Tibial nerve (tissue), 4 donors: ENCODE results near the gene HERC4. TPM values are rescaled to one million over a fixed set of nuclear protein-coding genes. Genes with fewer than 3 reads are reported as not detected.
"Not testable (repeated sequence)": the region's sequence is repeated elsewhere in the genome, so short reads cannot be mapped to it uniquely, and the experiment has no call there.

Experiments
- DNase-seq, 2 donors: peaks; one replicate each; pipeline ENCODE4 v3.0.0-alpha.2; 2019; ENCODE audit warnings: low spot score in 2 of 2
- H3K27ac ChIP-seq, 4 donors: fragments of 200-600 bp; sonication (generic) in 3 of 4; one replicate each; pipeline ENCODE4 v1.5.1; 2017 to 2019; ENCODE audit warnings: mild to moderate bottlenecking in 1 of 4
- H3K27me3 ChIP-seq, 2 donors: fragments of 200-600 bp; sonication (generic) in 1 of 2; one replicate each; pipeline versions ENCODE4 v1.5.1 to v1.6.0; 2017 to 2019
- H3K36me3 ChIP-seq, 3 donors: fragments of 200-600 bp; sonication (generic); one replicate each; pipeline ENCODE4 v1.5.1; 2018 to 2019
- H3K4me1 ChIP-seq, 4 donors: fragments of 200-600 bp; sonication (generic) in 3 of 4; one replicate each; pipeline ENCODE4 v1.5.1; 2017 to 2019
- H3K4me3 ChIP-seq, 4 donors: fragments of 200-600 bp; sonication (generic) in 3 of 4; one replicate each; pipeline ENCODE4 v1.5.1; 2017 to 2019; ENCODE audit warnings: mild to moderate bottlenecking in 1 of 4, moderate library complexity in 1 of 4
- H3K9me3 ChIP-seq, 4 donors: fragments of 200-600 bp; sonication (generic) in 3 of 4; one replicate each; pipeline ENCODE4 v1.5.1; 2017 to 2019
- CTCF ChIP-seq, 5 experiments: fragments of 200-600 bp in 3 of 5; fragments of 450-650 bp in 2 of 5; sonication (generic) in 3 of 5; IDR thresholded peaks; one replicate each; pipeline ENCODE4 v1.5.1; 2016 to 2019; ENCODE audit warnings: antibody characterized with exemption in 5 of 5, mild to moderate bottlenecking in 3 of 5, moderate library complexity in 2 of 5
- EP300 ChIP-seq, 2 donors: sonication (generic); formaldehyde crosslinking; IDR thresholded peaks; one replicate each; pipeline ENCODE4 v1.6.1; 2017; ENCODE audit warnings: antibody characterized with exemption in 2 of 2, mild to moderate bottlenecking in 1 of 2
- POLR2A ChIP-seq, 2 donors: fragments of 450-650 bp; IDR thresholded peaks; one replicate each; pipeline ENCODE4 v1.6.1; 2017; ENCODE audit warnings: antibody characterized with exemption in 2 of 2, mild to moderate bottlenecking in 2 of 2, moderate library complexity in 2 of 2
- WGBS, 2 donors: methylation state at CpG; one replicate each; pipeline ENCODE4 v1.1.5; 2018; 5-methylcytosine and 5-hydroxymethylcytosine counted together
- small RNA-seq: library from RNA; depleted of rRNA; stranded (forward); fragments of <200 nt; gene quantifications from one replicate; pipeline ENCODE3, GENCODE V24; 2016
- total RNA-seq, 4 donors: library from RNA; depleted of rRNA; stranded (reverse); fragments of >200 nt; gene quantifications; one replicate each; pipeline ENCODE4 v1.1.0, GENCODE V29; 2016

The HERC4 gene
- total RNA-seq, 4 donors from 2014 or later, result 38.1 to 57.0 (median 54.1) TPM

GRCh38 chr10:67884313-67884841 is 190.7 kb downstream of the HERC4 start, which contains the start of gene SIRT1:
Gene SIRT1 (plus strand): TSS chr10:67884656. CDS start chr10:67884722, 66 bp downstream.
- DNase-seq, result peak; percentile 96
- peak within 1 kb of the TSS; percentile 91 to 98 (median 97) for H3K27ac ChIP-seq
- no peaks in the 10 kb centered on the region for H3K27me3 ChIP-seq
- H3K4me1 ChIP-seq, result peaks cover 0 to 39% (median 15%) of the 10 kb centered on the region in 4 donors
- peaks cover 0 to 27% (median 7%) of the 10 kb centered on the region in 3 donors for H3K36me3 ChIP-seq
- 0 to 1% methylated on average over 43 to 47 of the region's 62 CpGs for WGBS, 2 donors
- H3K4me3 ChIP-seq, result peak within 1 kb of the TSS; percentile 59 to 96 (median 73)
- peak in 1 of 5 experiments; percentile 30 for TF ChIP-seq CTCF (IDR thresholded peaks at IDR 0.05)
- TF ChIP-seq POLR2A (IDR thresholded peaks at IDR 0.05), result peak; percentile 68 to 90
- TF ChIP-seq EP300 (IDR thresholded peaks at IDR 0.05), result peak; percentile 69 to 98
- no peaks in the 10 kb centered on the region for H3K9me3 ChIP-seq

- Histone ChIP-seq H3K9me3 (no peaks in the 10 kb centered on the region), H3K36me3 (peaks cover 0 to 21% (median 7%) of the 10 kb centered on the region in 3 donors), H3K4me3 (peak overlapping the region; percentile 59 to 96 (median 73)), H3K27ac (peak overlapping the region; percentile 91 to 98 (median 97)), H3K27me3 (no peaks in the 10 kb centered on the region), H3K4me1 (peaks cover 0 to 35% (median 15%) of the 10 kb centered on the region in 4 donors)
- peak in 1 of 2 donors; percentile 30 for DNase-seq
- 21 to 23% methylated on average over 13 of the region's 13 CpGs for WGBS, 2 donors
- no peak for TF ChIP-seq EP300 (IDR thresholded peaks at IDR 0.05)
- TF ChIP-seq CTCF (IDR thresholded peaks at IDR 0.05), result no peak
- TF ChIP-seq POLR2A (IDR thresholded peaks at IDR 0.05), result no peak
Observed at GRCh38 chr10:67883710-67884312, 191.3 kb downstream of the HERC4 start.

GRCh38 chr10:67878133-67878532 is 196.9 kb downstream of the HERC4 start:
- H3K9me3 ChIP-seq, result no peaks in the 10 kb centered on the region
- no peaks in the 10 kb centered on the region for H3K36me3 ChIP-seq
- DNase-seq, result no peak
- H3K4me1 ChIP-seq, result no peaks in the 10 kb centered on the region
- no peak overlapping the region for H3K27ac ChIP-seq
- TF ChIP-seq CTCF (IDR thresholded peaks at IDR 0.05) (no peak), EP300 (IDR thresholded peaks at IDR 0.05) (no peak), POLR2A (IDR thresholded peaks at IDR 0.05) (no peak)
- H3K4me3 ChIP-seq, result no peak overlapping the region
- WGBS, 2 donors, result 85 to 90% methylated on average over 7 of the region's 7 CpGs
- no peaks in the 10 kb centered on the region for H3K27me3 ChIP-seq

- H3K36me3 ChIP-seq, H3K27me3 ChIP-seq, DNase-seq, H3K27ac ChIP-seq, H3K4me3 ChIP-seq, H3K4me1 ChIP-seq, H3K9me3 ChIP-seq: not testable (repeated sequence)
- 88 to 96% methylated on average over 11 of the region's 11 CpGs for WGBS, 2 donors
Observed at GRCh38 chr10:67877421-67877820, 197.7 kb downstream of the HERC4 start.

- DNase-seq, result no peak
- WGBS, 2 donors, result 66 to 69% methylated on average over 3 of the region's 3 CpGs
- Histone ChIP-seq H3K27me3 (no peaks in the 10 kb centered on the region), H3K4me3 (no peak overlapping the region), H3K4me1 (no peaks in the 10 kb centered on the region), H3K9me3 (no peaks in the 10 kb centered on the region), H3K27ac (no peak overlapping the region), H3K36me3 (no peaks in the 10 kb centered on the region)
- TF ChIP-seq EP300 (IDR thresholded peaks at IDR 0.05) (no peak), CTCF (IDR thresholded peaks at IDR 0.05) (no peak), POLR2A (IDR thresholded peaks at IDR 0.05) (no peak)
Observed at GRCh38 chr10:67875340-67876238, 199.5 kb downstream of the HERC4 start.

Small RNA genes lying within 50 kb of the gene (small RNA-seq; reads per million reads assigned to genes)
- not detected for gene RN7SL220P

Other genes with a start within 250 kb of the HERC4 start
- gene DNAJC12, start 237.1 kb downstream of the HERC4 start, total RNA-seq, result 1 to 10 TPM; 1.2 to 5.4 (median 3.3) TPM
- 10 to 100 TPM; 23.4 to 42.8 (median 35.3) TPM for gene SIRT1, start 190.6 kb downstream of the HERC4 start, total RNA-seq
- not detected for gene MYPN, start 34.2 kb upstream of the HERC4 start, total RNA-seq
- under 1 TPM in 1 of 4 donors, not detected in 3; 0.42 TPM for gene ATOH7, start 156.8 kb upstream of the HERC4 start, total RNA-seq